ENCODE results near the gene SMURF2. TPM values are rescaled to one million over a fixed set of nuclear protein-coding genes. Genes with fewer than 3 reads are reported as not detected.

Gene SMURF2
- total RNA-seq, 1 experiment from 2014 or later: 23.0 TPM

GRCh38 chr17:64706224-64707049 lies 44.3 kb upstream of the SMURF2 start:
- H3K36me3 Mint-ChIP-seq: no peaks in the 10 kb centered on the region
- ATAC-seq (no peak), DNase-seq (ENCODE audit: low spot score) (no peak)
- CTCF ChIA-PET: no interaction called here
- no peak overlapping the region for H3K27ac Mint-ChIP-seq
- no peaks in the 10 kb centered on the region for H3K9me3 Mint-ChIP-seq
- H3K4me3 Mint-ChIP-seq: no peak overlapping the region
- H3K27me3 Mint-ChIP-seq (ENCODE audit: low read depth): no peaks in the 10 kb centered on the region; the same call in 1 of the 2 replicates
- H3K4me1 Mint-ChIP-seq: peaks cover 6% of the 10 kb centered on the region
- POLR2A ChIA-PET: no interaction called here
- no peak for TF ChIP-seq NR2C2 (CRISPR knock-in tag; IDR thresholded peaks at IDR 0.05)
- TF ChIP-seq RORB (CRISPR knock-in tag; IDR thresholded peaks at IDR 0.05): no peak
- TF ChIP-seq AFF4 (CRISPR knock-in tag; IDR thresholded peaks at IDR 0.05; ENCODE audit: borderline replicate concordance): no peak
- TF ChIP-seq ZNF317 (CRISPR knock-in tag; IDR thresholded peaks at IDR 0.05; ENCODE audit: borderline replicate concordance, low read depth): no peak
- TF ChIP-seq E2F5 (CRISPR knock-in tag; IDR thresholded peaks at IDR 0.05): no peak
- TF ChIP-seq ZNF532 (CRISPR knock-in tag; IDR thresholded peaks at IDR 0.05; ENCODE audit: borderline replicate concordance): no peak
- TF ChIP-seq ATF1 (CRISPR knock-in tag; IDR thresholded peaks at IDR 0.05): no peak
- no peak for TF ChIP-seq CBFB (CRISPR knock-in tag; IDR thresholded peaks at IDR 0.05; ENCODE audit: low read depth)
- no peak for TF ChIP-seq ZNF423 (CRISPR knock-in tag; IDR thresholded peaks at IDR 0.05)

- Mint-ChIP-seq H3K9me3 (no peaks in the 10 kb centered on the region), H3K27ac (no peak overlapping the region), H3K4me3 (no peak overlapping the region), H3K4me1 (peaks cover 6% of the 10 kb centered on the region; the same call in 1 of the 2 replicates), H3K27me3 (ENCODE audit: low read depth) (no peaks in the 10 kb centered on the region), H3K36me3 (no peaks in the 10 kb centered on the region)
- CTCF ChIA-PET: no interaction called here
- DNase-seq (ENCODE audit: low spot score): no peak
- POLR2A ChIA-PET: interaction anchor here (0.7 kb wide), 1 partner anchor 121 kb away, joined by 6 read pairs; no protein-coding TSS in a partner anchor
- no peak for ATAC-seq
- TF ChIP-seq ZNF281 (CRISPR knock-in tag; IDR thresholded peaks at IDR 0.05): no peak
- TF ChIP-seq CTCF (IDR thresholded peaks at IDR 0.05): no peak
- TF ChIP-seq PRDM15 (CRISPR knock-in tag; IDR thresholded peaks at IDR 0.05): no peak
- TF ChIP-seq ZNF232 (CRISPR knock-in tag; IDR thresholded peaks at IDR 0.05): no peak
- TF ChIP-seq CBFB (CRISPR knock-in tag; IDR thresholded peaks at IDR 0.05; ENCODE audit: low read depth): no peak
- TF ChIP-seq E2F4 (CRISPR knock-in tag; IDR thresholded peaks at IDR 0.05; ENCODE audit: borderline replicate concordance, low read depth): no peak
Observed at GRCh38 chr17:64702815-64703214, 40.7 kb upstream of the SMURF2 start.

Measured in WTC11 (cell line).